SK-N-SH treated with all-trans-retinoic acid at 6 μM for 48 hours (cell line): ENCODE measurements around the gene VPS35L.

Experiments
- ATAC-seq: fragments of 200-7000 bp; cut with Tn5 transposase; 3 replicates; pipeline ENCODE4 v1.9.1; 2020; ENCODE audit warnings: mild to moderate bottlenecking, moderate library complexity
- ARNTL ChIP-seq: fragments of 450-650 bp; formaldehyde crosslinking; IDR thresholded peaks from 2 replicates; pipeline ENCODE4 v1.5.0; 2020; ENCODE audit warnings: low read depth, mild to moderate bottlenecking, moderate library complexity, borderline replicate concordance
- BACH2 ChIP-seq: fragments of 250-450 bp; sonication (Bioruptor Pico); IDR thresholded peaks from 2 replicates; pipeline ENCODE4 v1.9.0; 2021; ENCODE audit warnings: mild to moderate bottlenecking, borderline replicate concordance
- CSDC2 ChIP-seq: fragments of 250-450 bp; sonication (Bioruptor Pico); IDR thresholded peaks from 2 replicates; pipeline ENCODE4 v1.5.0; 2020; ENCODE audit warnings: mild to moderate bottlenecking, moderate library complexity
- ESRRG ChIP-seq: fragments of 250-450 bp; sonication (Bioruptor Pico); IDR thresholded peaks from 2 replicates; pipeline ENCODE4 v1.6.1; 2021; ENCODE audit warnings: mild to moderate bottlenecking
- GLIS3 ChIP-seq: fragments of 250-450 bp; sonication (Bioruptor Pico); IDR thresholded peaks from 2 replicates; pipeline ENCODE4 v1.5.0; 2020; ENCODE audit warnings: mild to moderate bottlenecking, moderate library complexity
- ISL1 ChIP-seq: fragments of 250-450 bp; sonication (Bioruptor Pico); IDR thresholded peaks from 2 replicates; pipeline ENCODE4 v2.1.2; 2022; ENCODE audit warnings: mild to moderate bottlenecking, moderate library complexity
- PPARA ChIP-seq: fragments of 250-450 bp; sonication (Bioruptor Pico); IDR thresholded peaks from 2 replicates; pipeline ENCODE4 v1.5.0; 2020; ENCODE audit warnings: mild to moderate bottlenecking, borderline replicate concordance
- RARB ChIP-seq: fragments of 250-450 bp; sonication (Bioruptor Pico); IDR thresholded peaks from 2 replicates; pipeline ENCODE4 v1.8.0; 2021; ENCODE audit warnings: mild to moderate bottlenecking, moderate library complexity
- SNAI2 ChIP-seq: fragments of 250-450 bp; sonication (Bioruptor Pico); IDR thresholded peaks from 2 replicates; pipeline ENCODE4 v1.5.0; 2020; ENCODE audit warnings: mild to moderate bottlenecking, moderate library complexity
- TCF4 ChIP-seq: fragments of 250-450 bp; sonication (Bioruptor Pico); IDR thresholded peaks from 2 replicates; pipeline ENCODE4 v1.8.0; 2021; ENCODE audit warnings: mild to moderate bottlenecking, moderate library complexity, borderline replicate concordance
- TOX ChIP-seq: fragments of 250-450 bp; sonication (Bioruptor Pico); IDR thresholded peaks from 2 replicates; pipeline ENCODE4 v1.8.0; 2021; ENCODE audit warnings: mild to moderate bottlenecking, moderate library complexity, borderline replicate concordance
- TSHZ2 ChIP-seq: fragments of 250-450 bp; sonication (Bioruptor Pico); IDR thresholded peaks from 2 replicates; pipeline ENCODE4 v1.5.0; 2020; ENCODE audit warnings: mild to moderate bottlenecking, moderate library complexity
- ZC3H10 ChIP-seq: fragments of 250-450 bp; sonication (Bioruptor Pico); IDR thresholded peaks from 2 replicates; pipeline ENCODE4 v1.5.1; 2021; ENCODE audit warnings: mild to moderate bottlenecking, moderate library complexity
- ZFP3 ChIP-seq: fragments of 250-450 bp; sonication (Bioruptor Pico); IDR thresholded peaks from 2 replicates; pipeline ENCODE4 v1.5.0; 2020; ENCODE audit warnings: mild to moderate bottlenecking, moderate library complexity
- ZFP30 ChIP-seq: fragments of 450-650 bp; formaldehyde crosslinking; IDR thresholded peaks from 2 replicates; pipeline ENCODE4 v1.5.0; 2022; ENCODE audit warnings: mild to moderate bottlenecking, moderate library complexity
- ZNF565 ChIP-seq: fragments of 450-650 bp; formaldehyde crosslinking; conservative IDR thresholded peaks from 2 replicates; pipeline ENCODE4 v1.5.0; 2020; ENCODE audit warnings: low read depth, mild to moderate bottlenecking, moderate library complexity
- ZNF70 ChIP-seq: fragments of 450-650 bp; formaldehyde crosslinking; IDR thresholded peaks from 2 replicates; pipeline ENCODE4 v1.5.0; 2020; ENCODE audit warnings: mild to moderate bottlenecking, moderate library complexity
- TF ChIP-seq, protein P1 (sequence below): fragments of 250-450 bp; sonication (Bioruptor Pico); IDR thresholded peaks from 2 replicates; pipeline ENCODE4 v1.5.1; 2020; ENCODE audit warnings: low read depth, mild to moderate bottlenecking, moderate library complexity
- TF ChIP-seq, protein P2 (sequence below): fragments of 250-450 bp; sonication (Bioruptor Pico); IDR thresholded peaks from 2 replicates; pipeline ENCODE4 v1.5.1; 2021; ENCODE audit warnings: mild to moderate bottlenecking, moderate library complexity

The VPS35L gene

DNA sequence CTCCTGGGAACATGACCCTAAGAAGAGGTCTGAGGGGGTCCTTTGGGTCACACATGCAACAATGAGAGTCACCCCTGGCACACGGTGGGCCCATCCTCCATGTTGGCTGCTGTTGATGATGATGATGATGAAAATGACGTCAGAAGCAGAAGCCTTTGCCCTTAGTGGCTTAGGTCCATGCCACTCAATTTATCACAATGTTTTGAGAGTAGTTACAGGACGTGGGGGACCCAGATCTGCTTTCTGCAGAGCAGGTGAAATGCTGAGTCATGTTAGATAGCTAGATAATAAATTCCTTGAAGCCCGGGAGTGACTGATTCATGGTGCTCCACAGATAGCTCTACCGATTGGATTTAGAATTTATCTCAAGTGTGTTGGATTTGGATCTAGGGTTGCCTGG, 53.9 kb downstream of the VPS35L start:
- ATAC-seq = no peak
- TF ChIP-seq, protein P1, sequence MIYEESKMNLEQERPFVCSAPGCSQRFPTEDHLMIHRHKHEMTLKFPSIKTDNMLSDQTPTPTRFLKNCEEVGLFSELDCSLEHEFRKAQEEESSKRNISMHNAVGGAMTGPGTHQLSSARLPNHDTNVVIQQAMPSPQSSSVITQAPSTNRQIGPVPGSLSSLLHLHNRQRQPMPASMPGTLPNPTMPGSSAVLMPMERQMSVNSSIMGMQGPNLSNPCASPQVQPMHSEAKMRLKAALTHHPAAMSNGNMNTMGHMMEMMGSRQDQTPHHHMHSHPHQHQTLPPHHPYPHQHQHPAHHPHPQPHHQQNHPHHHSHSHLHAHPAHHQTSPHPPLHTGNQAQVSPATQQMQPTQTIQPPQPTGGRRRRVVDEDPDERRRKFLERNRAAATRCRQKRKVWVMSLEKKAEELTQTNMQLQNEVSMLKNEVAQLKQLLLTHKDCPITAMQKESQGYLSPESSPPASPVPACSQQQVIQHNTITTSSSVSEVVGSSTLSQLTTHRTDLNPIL (CRISPR knock-in tag) = no peak
- TF ChIP-seq GLIS3 (CRISPR knock-in tag) (no peak), ZFP30 (CRISPR knock-in tag) (no peak), ISL1 (CRISPR knock-in tag) (no peak), TOX (CRISPR knock-in tag) (no peak)

- TF ChIP-seq BACH2 (CRISPR knock-in tag) = no peak
- TF ChIP-seq RARB (CRISPR knock-in tag) = no peak
- no peak for TF ChIP-seq ESRRG (CRISPR knock-in tag)
- no peak for TF ChIP-seq TSHZ2
- ATAC-seq = no peak
Measured at GRCh38 chr16:19610200-19610599, 54.7 kb downstream of the VPS35L start.

GRCh38 chr16:19613834-19614233, 58.3 kb downstream of the VPS35L start:
- TF ChIP-seq, protein P1 (CRISPR knock-in tag) = no peak
- TF ChIP-seq SNAI2 (no peak), ZC3H10 (no peak), PPARA (CRISPR knock-in tag) (no peak), ISL1 (CRISPR knock-in tag) (no peak), ZFP30 (CRISPR knock-in tag) (no peak), RARB (CRISPR knock-in tag) (no peak), TSHZ2 (no peak)
- TF ChIP-seq, protein P2, sequence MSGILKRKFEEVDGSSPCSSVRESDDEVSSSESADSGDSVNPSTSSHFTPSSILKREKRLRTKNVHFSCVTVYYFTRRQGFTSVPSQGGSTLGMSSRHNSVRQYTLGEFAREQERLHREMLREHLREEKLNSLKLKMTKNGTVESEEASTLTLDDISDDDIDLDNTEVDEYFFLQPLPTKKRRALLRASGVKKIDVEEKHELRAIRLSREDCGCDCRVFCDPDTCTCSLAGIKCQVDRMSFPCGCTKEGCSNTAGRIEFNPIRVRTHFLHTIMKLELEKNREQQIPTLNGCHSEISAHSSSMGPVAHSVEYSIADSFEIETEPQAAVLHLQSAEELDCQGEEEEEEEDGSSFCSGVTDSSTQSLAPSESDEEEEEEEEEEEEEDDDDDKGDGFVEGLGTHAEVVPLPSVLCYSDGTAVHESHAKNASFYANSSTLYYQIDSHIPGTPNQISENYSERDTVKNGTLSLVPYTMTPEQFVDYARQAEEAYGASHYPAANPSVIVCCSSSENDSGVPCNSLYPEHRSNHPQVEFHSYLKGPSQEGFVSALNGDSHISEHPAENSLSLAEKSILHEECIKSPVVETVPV (CRISPR knock-in tag) = no peak
- ATAC-seq = no peak

DNA sequence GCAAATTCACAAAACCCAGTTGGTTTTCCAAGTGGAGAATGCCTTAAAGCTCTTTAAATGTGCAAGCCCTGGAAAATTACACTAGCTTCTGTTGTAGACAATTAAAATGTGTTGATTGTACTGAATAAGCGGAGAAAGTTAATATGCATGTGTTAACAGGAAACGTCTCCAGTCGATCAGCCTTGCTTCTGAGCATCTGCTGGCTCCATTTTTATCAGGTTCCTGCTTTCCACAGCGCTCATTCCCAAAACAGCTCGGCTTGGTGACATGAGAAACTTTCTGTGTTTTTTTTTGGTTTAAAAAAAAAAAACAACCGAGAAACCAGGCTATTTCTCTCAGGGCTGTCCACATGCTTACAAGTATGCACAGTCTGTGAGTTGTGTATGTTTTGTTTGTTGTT, 60.7 kb downstream of the VPS35L start:
- TF ChIP-seq CSDC2 (CRISPR knock-in tag) = no peak
- TF ChIP-seq TCF4 (CRISPR knock-in tag) = no peak
- TF ChIP-seq ZNF565 (CRISPR knock-in tag) = no peak
- no peak for TF ChIP-seq ZNF70 (CRISPR knock-in tag)
- TF ChIP-seq, protein P1 (CRISPR knock-in tag) = no peak
- no peak for TF ChIP-seq ZFP30 (CRISPR knock-in tag)
- no peak for TF ChIP-seq ZFP3 (CRISPR knock-in tag)
- no peak for TF ChIP-seq ZC3H10
- no peak for TF ChIP-seq ARNTL
- no peak for ATAC-seq
